ENCODE data around the gene LRMDA. TPM values are rescaled to one million over a fixed set of nuclear protein-coding genes. Genes with fewer than 3 reads are reported as not detected.

The LRMDA gene
- total and polyA plus RNA-seq, 10 of the 15 experiments (the other 5 are each of a cell fraction or from before 2014, with no cell fraction given) = 0.07 to 0.54 (median 0.29) TPM; not detected in 4

- WGBS (ENCODE audit: insufficient coverage, insufficient replicate concordance, low lambda C conversion rate, missing lambda C conversion rate) = 47% methylated on average over 2 of the region's 2 CpGs
- no peak for TF ChIP-seq MEF2A (IDR thresholded peaks at IDR 0.05; ENCODE audit: insufficient read depth, low read depth, low read length)
- no peak for TF ChIP-seq ZNF24 (IDR thresholded peaks at IDR 0.05)
- TF ChIP-seq PML (IDR thresholded peaks at IDR 0.05; ENCODE audit: low read length) = no peak
- Histone ChIP-seq H3K36me3 (ENCODE audit: control insufficient read depth in 2 of 2, insufficient read depth in 2 of 2, low read length in 1 of 2) (no peaks in the 10 kb centered on the region), H2AFZ (ENCODE audit: control insufficient read depth, low read depth, low read length) (no peak overlapping the region), H3K79me2 (ENCODE audit: control insufficient read depth, insufficient read depth, low read length) (no peaks in the 10 kb centered on the region), H3K4me1 (ENCODE audit: control insufficient read depth, insufficient read depth, low read length) (no peaks in the 10 kb centered on the region), H3K27ac (ENCODE audit: control insufficient read depth, insufficient read depth) (no peak overlapping the region), H3K9me3 (replicated peaks; ENCODE audit: control insufficient read depth, insufficient read depth, low read length) (no peaks in the 10 kb centered on the region), H3K4me3 (no peak overlapping the region), H3K4me2 (ENCODE audit: control insufficient read depth, insufficient read depth) (no peak overlapping the region), H3K9ac (ENCODE audit: control insufficient read depth, insufficient read depth, low read length) (no peak overlapping the region), H4K20me1 (ENCODE audit: control insufficient read depth, insufficient read depth) (no peaks in the 10 kb centered on the region), H3K27me3 (replicated peaks in 1 of 2; ENCODE audit: control insufficient read depth in 2 of 2, insufficient read depth in 2 of 2, low read length in 1 of 2) (no peaks in the 10 kb centered on the region)
- SMC1A ChIA-PET (ENCODE audit: uncharacterized antibody, unreplicated experiment) = no interaction called here
- no peak for FAIRE-seq
- intact Hi-C loops (cut with micrococcal nuclease; ENCODE audit: unreplicated experiment) = no loop called here
- RAD21 ChIA-PET (ENCODE audit: unreplicated experiment) = no interaction called here
- no peak for ATAC-seq
- DNase-seq (ENCODE audit: low read depth, low spot score) = no peak
- BruUV-seq (replicated peaks) = no TSS peak
- POLR2A ChIA-PET = no interaction called here
- in situ Hi-C loops (cut with MboI) = no loop called here
- CTCF ChIA-PET = no interaction called here
Observed at GRCh38 chr10:76192151-76192550, 760.7 kb downstream of the LRMDA start.

- no peaks in the 10 kb centered on the region for H3K27me3 ChIP-seq (replicated peaks in 1 of 2; ENCODE audit: control insufficient read depth in 2 of 2, insufficient read depth in 2 of 2, low read length in 1 of 2)
- 29% methylated on average over 7 of the region's 7 CpGs for WGBS (ENCODE audit: insufficient coverage, insufficient replicate concordance, low lambda C conversion rate, missing lambda C conversion rate)
- TF ChIP-seq TBL1XR1 (IDR thresholded peaks at IDR 0.05; ENCODE audit: low read depth, low read length) (no peak), ASH2L (IDR thresholded peaks at IDR 0.05; ENCODE audit: borderline replicate concordance, low read depth) (no peak), JUND (IDR thresholded peaks at IDR 0.05; ENCODE audit: low read depth, low read length) (no peak)
- no peaks in the 10 kb centered on the region for H4K20me1 ChIP-seq (ENCODE audit: control insufficient read depth, insufficient read depth)
- ChIA-PET SMC1A (ENCODE audit: uncharacterized antibody, unreplicated experiment) (no interaction called here), POLR2A (no interaction called here), RAD21 (ENCODE audit: unreplicated experiment) (no interaction called here), CTCF (no interaction called here)
- H3K9me3 ChIP-seq (replicated peaks; ENCODE audit: control insufficient read depth, insufficient read depth, low read length) = no peaks in the 10 kb centered on the region
- ATAC-seq = no peak
- FAIRE-seq = no peak
- intact Hi-C loops (cut with micrococcal nuclease; ENCODE audit: unreplicated experiment) = no loop called here
- H2AFZ ChIP-seq (ENCODE audit: control insufficient read depth, low read depth, low read length) = no peak overlapping the region
- H3K4me1 ChIP-seq (ENCODE audit: control insufficient read depth, insufficient read depth, low read length) = no peaks in the 10 kb centered on the region
- no peak overlapping the region for H3K4me3 ChIP-seq
- H3K79me2 ChIP-seq (ENCODE audit: control insufficient read depth, insufficient read depth, low read length) = no peaks in the 10 kb centered on the region
- no peak for DNase-seq (ENCODE audit: low read depth, low spot score)
- BruUV-seq (replicated peaks) = no TSS peak
- H3K4me2 ChIP-seq (ENCODE audit: control insufficient read depth, insufficient read depth) = no peak overlapping the region
- no peak overlapping the region for H3K27ac ChIP-seq (ENCODE audit: control insufficient read depth, insufficient read depth)
- no peak overlapping the region for H3K9ac ChIP-seq (ENCODE audit: control insufficient read depth, insufficient read depth, low read length)
- in situ Hi-C loops (cut with MboI) = no loop called here
- H3K36me3 ChIP-seq (ENCODE audit: control insufficient read depth in 2 of 2, insufficient read depth in 2 of 2, low read length in 1 of 2) = no peaks in the 10 kb centered on the region
Observed at GRCh38 chr10:76192694-76193320, 761.4 kb downstream of the LRMDA start.

All from GM12878 (cell line).